Measurements from ENCODE around the gene PRKG1.

The PRKG1 gene

DNA sequence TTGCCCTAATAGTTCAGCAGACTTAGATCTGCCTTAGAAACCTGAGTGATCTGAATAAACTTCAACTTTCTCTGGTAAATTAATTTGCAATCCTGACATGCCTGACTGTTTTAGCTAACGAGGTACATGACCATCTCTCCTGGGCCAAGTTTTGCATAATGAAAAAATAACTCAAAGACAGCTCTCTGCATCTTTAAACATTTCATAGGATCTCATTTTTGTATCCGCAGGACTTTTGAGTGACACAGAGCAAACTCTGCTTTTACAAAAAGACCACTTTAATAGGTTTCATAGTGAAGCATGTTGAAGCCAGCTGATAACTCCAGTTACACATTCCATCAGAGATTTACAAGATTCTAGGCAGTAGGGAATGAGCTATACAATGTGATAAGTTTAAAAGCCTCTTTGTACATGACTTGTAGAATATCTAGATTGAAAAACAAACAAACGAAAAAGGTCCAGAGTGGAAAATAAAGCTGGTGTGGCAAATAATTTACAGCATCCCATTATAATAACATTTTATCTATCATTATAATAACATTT, 2.1 kb downstream of the PRKG1 start:
- no peak for DNase-seq (ENCODE audit: low spot score)

- no peak for DNase-seq (ENCODE audit: low spot score)
These were observed 2.8 kb downstream of the PRKG1 start for GRCh38 chr10:51077074-51077473.

DNA sequence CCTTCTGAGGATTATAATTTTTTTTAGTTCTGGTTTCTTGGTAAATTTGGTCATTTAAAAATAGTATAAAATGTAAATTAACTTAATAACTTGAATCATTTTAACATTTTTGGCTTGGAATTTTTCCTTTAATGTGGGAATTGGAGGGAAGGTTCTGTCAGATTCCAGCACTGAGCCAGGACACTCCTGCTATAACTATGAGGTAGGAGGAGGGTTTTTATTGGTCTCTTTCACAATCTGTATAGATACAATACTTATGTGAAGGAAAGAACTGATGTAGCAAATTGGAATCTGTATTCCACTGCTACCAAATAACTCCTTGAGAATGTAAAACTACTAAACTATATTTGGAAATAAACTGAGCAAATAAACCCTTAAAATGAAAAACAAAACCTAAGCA, 3.2 kb downstream of the PRKG1 start:
- DNase-seq (ENCODE audit: low spot score) = no peak

DNA sequence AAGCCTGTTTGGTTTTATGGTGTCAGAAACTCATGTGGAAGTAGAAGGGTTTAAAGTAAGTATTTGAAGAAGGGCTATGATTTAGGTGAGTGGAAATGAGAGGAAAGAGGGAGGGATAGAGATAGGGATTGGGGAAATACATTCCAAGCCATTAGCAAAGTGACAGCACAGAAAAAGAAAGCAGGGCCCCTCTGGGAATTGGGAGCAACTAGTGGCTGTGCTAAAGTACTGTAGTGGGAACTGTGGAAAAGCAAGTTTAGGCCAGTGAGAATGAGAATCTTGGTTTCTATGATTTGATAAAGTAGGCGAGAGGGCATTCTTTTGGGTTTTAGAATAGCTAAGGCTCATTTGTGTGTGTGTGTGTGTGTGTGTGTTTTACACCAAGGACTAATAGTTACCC, 5.0 kb downstream of the PRKG1 start:
- no peak for DNase-seq (ENCODE audit: low spot score)

GRCh38 chr10:51079766-51080165, 5.5 kb downstream of the PRKG1 start:
- no peak for DNase-seq (ENCODE audit: low spot score)

GRCh38 chr10:51080311-51081006, 6.2 kb downstream of the PRKG1 start:
- DNase-seq (ENCODE audit: low spot score) = no peak

- no peak for DNase-seq (ENCODE audit: low spot score)
These were observed 8.6 kb downstream of the PRKG1 start for GRCh38 chr10:51082857-51083256.

DNA sequence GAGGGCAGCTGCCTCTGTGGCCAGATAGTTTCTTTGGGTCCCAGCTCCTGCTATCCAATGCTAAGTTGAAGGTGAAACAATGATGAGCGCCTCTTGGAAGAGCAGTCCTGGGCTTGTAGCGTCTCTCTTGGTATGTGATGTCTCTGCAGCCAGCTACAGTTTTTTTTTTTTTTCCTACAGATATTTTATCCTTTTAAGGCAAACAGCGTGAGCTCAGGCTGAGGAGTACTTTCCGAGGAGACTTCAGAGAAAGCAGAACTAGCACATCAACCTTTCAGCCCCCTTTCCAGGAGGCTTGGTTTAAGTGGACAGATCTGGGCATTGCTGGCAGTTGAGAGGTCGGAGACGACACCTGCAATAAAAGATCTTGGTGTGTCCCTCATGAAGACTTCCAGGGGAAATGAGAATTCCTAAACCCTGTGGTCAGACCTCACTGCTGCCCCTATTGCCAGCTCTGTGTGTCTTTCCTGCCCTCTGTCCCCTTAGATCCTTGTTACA, 9.1 kb downstream of the PRKG1 start:
- DNase-seq (ENCODE audit: low spot score) = no peak

- DNase-seq (ENCODE audit: low spot score) = no peak
These were observed 10.9 kb downstream of the PRKG1 start for GRCh38 chr10:51085204-51085603.

DNA sequence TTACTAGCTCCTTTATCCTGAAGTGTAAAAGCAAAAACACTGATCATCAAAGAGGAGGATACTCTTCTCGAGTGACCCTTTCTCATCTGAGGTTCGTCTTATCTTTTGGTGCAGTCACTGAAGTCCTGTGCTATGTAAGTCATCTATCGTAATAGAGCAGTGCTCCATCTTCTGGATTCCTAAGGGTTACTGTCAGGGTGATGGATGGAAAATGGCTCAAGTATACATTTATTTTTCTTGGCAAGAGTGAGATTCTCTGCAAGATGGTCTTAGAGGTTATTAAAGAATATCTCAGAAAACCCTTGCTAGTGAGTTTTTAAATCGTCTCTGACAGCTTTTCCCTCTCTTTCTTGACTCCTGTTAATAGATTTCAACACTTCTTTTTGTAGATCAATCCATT, 12.4 kb downstream of the PRKG1 start:
- no peak for DNase-seq (ENCODE audit: low spot score)

GRCh38 chr10:51087114-51087513, 12.8 kb downstream of the PRKG1 start:
- DNase-seq (ENCODE audit: low spot score) = no peak

GRCh38 chr10:51090190-51090589, 15.9 kb downstream of the PRKG1 start:
- DNase-seq (ENCODE audit: low spot score) = no peak

DNA sequence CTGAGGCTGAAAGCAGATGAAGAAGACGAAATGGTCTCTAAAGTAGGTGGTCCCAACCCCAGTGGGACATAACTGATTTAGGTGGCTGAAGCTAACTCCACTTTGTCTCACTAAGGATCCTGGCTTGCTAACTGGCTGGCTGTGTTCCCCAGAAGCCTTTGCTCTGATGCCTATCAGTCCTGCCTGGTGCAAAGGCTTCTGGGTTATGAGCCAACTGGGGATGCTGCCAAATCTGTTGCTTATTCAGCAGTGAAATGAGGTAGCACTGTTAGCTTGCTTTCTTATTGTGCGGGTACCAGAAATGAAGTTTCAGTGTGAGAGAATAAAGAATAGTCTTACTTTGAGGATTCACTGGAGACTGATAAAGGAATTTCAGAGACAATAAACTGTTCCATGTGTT, 18.1 kb downstream of the PRKG1 start:
- DNase-seq (ENCODE audit: low spot score) = no peak

- DNase-seq (ENCODE audit: low spot score) = no peak
These were observed 21.2 kb downstream of the PRKG1 start for GRCh38 chr10:51095444-51095843.

DNA sequence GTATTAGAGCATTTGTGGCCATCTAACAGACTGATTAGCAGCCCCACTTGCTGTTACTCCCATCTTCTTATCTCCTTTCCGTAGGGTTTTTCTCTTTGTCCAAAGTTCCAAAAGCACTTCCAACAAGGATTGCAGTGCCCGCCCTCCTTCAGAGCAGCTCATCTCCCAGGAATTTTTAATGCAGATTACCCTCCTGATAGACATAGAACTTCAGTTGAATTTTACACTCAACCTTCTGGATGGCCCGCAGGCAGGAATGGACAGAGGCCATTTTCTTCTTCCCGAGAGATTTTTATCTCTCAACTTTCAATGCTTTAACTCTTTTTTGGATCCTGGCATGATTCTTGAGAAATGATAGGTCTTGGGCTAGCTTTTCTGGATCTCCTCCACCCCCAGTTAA, 23.3 kb downstream of the PRKG1 start:
- DNase-seq (ENCODE audit: low spot score) = no peak

DNA sequence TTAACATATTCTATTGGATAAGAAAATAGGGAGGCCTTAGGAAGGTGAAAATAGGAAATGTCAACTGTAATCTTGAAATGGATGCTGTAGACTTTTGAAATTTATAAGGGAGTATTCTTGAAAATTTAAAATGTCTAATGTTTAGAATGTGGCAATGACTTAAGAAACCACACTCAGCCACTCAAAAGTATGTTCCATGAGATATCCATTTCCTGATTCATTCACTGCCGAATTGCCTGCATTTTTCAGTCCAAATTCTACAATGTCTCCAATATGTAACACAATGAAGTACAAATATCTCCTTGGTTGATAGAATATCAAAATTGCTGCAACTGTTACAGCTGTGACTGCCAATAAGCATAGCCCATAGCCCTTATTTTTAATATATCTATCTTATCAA, 25.9 kb downstream of the PRKG1 start:
- DNase-seq (ENCODE audit: low spot score) = no peak

DNA sequence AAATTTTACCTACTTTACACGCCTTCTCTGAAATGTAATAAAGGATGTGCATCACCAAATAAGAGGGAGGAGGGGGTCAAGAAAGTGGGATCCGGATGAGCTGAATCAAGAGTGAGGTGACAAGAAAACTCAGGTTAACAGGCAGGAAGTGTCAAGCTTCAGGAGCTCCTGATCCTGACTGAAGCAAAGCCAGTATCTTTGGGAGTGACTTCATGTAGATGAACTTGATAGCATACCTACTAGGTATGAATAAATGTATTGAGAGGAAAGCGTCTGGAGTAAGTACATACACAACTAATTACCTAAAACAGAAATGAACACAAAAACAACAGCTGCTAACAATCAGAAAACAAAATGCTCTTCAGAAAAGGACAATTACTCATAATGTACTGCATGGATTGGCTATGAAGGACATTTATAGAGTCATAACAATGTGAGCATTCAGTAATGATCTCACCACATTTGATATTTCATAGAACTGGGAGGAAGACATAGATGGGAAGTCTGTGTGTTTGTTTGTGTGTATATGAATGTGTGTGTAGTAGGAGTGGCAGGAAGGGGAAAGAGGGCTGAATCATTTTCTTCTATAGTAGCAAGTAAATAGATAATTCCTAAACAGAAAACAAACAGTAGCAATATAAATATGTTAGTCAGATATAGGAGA, 29.4 kb downstream of the PRKG1 start:
- no peak for DNase-seq (ENCODE audit: low spot score)

GRCh38 chr10:51106311-51106945, 32.1 kb downstream of the PRKG1 start:
- DNase-seq (ENCODE audit: low spot score) = no peak

DNA sequence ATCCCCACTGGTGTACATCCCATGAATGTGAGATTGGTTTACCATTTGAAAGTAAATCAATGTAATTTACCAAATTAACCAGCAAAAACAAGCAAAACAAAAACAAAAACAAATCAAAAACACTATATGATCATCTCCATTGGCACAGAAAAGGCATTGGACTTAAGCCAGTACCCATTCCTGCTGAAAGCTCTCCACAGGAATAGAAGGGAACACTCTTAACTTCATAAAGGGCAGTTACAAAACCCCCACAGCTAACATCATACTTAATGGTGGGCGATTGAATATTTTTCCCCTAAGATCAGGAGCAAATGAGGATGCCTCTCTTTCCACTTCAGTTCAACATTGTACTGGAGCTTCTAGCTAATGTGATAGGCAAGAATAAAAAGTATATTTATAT, 34.1 kb downstream of the PRKG1 start:
- no peak for DNase-seq (ENCODE audit: low spot score)

- no peak for DNase-seq (ENCODE audit: low spot score)
These were observed 35.7 kb downstream of the PRKG1 start for GRCh38 chr10:51109801-51110533.

GRCh38 chr10:51112013-51112412, 37.7 kb downstream of the PRKG1 start:
- DNase-seq (ENCODE audit: low spot score) = no peak

DNA sequence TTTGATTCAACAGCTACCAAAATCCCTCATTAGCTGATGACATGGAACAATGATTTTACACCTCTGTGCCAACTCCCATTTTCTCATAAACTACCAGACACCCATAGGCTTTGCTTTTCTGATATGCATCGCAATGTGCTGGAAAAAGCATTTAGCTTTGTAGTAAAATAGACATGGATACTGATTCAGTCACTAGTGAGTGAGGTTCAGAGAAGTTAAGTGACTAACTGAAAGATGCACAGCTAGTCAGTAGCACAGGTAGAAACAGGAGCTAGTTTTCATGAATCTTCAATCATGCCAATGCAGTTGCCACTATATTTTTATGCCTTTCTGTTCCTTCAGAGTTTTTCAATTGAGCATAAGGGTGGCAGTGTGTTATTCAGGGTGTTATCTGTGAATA, 38.7 kb downstream of the PRKG1 start:
- no peak for DNase-seq (ENCODE audit: low spot score)

Measured in D341Med (cell line).